WERI-Rb-1 (cell line): ENCODE measurements around the gene ATP8B3.

Experiments used
- DNase-seq: peaks from one replicate; pipeline ENCODE4 v3.0.0-alpha.2; 2020
- H3K27ac ChIP-seq: fragments of 250-450 bp; sonication (Bioruptor Pico); 2 replicates; pipeline ENCODE4 v1.5.1; 2020; ENCODE audit warnings: mild to moderate bottlenecking, moderate library complexity
- H3K27me3 ChIP-seq: fragments of 250-450 bp; sonication (Bioruptor Pico); 2 replicates; pipeline ENCODE4 v1.5.1; 2021; ENCODE audit warnings: mild to moderate bottlenecking, low read depth, moderate library complexity; ENCODE audit not compliant: insufficient read depth, severe bottlenecking
- H3K36me3 ChIP-seq: fragments of 250-450 bp; sonication (Bioruptor Pico); 2 replicates; pipeline ENCODE4 v1.5.1; 2020; ENCODE audit warnings: mild to moderate bottlenecking, moderate library complexity
- H3K4me3 ChIP-seq: 2 replicates; pipeline ENCODE4 v1.5.1; 2011; ENCODE audit warnings: low read depth, mild to moderate bottlenecking, control low read depth, low read length
- H3K9me3 ChIP-seq: fragments of 250-450 bp; sonication (Bioruptor Pico); 2 replicates; pipeline ENCODE4 v1.5.1; 2021; ENCODE audit warnings: mild to moderate bottlenecking, moderate library complexity; ENCODE audit not compliant: severe bottlenecking
- CTCF ChIP-seq: IDR thresholded peaks from 2 replicates; pipeline ENCODE4 v1.5.1; 2011; ENCODE audit warnings: low read depth, mild to moderate bottlenecking, control low read depth, inconsistent platforms, low read length

The ATP8B3 gene

GRCh38 chr19:1811942-1812425, at the start of gene ATP8B3:
Gene ATP8B3, minus strand, starts transcription at chr19:1812276. Its CDS starts 540 bp downstream, at chr19:1811736.
- no peak for TF ChIP-seq CTCF
- Histone ChIP-seq H3K36me3 (peaks cover 18% of the 10 kb centered on the region), H3K27me3 (no peaks in the 10 kb centered on the region), H3K9me3 (no peaks in the 10 kb centered on the region), H3K27ac (peak within 1 kb of the TSS; percentile 85), H3K4me3 (peak within 1 kb of the TSS; percentile 50)
- no peak for DNase-seq

GRCh38 chr19:1861599-1862031, 49.5 kb upstream of the ATP8B3 start:
- peak overlapping the region; percentile 74 for H3K4me3 ChIP-seq
- TF ChIP-seq CTCF: no peak
- H3K27me3 ChIP-seq: no peaks in the 10 kb centered on the region
- peak overlapping the region; percentile 20 for H3K27ac ChIP-seq
- no peak for DNase-seq
- no peaks in the 10 kb centered on the region for H3K36me3 ChIP-seq
- H3K9me3 ChIP-seq: peaks cover 2% of the 10 kb centered on the region

GRCh38 chr19:1860821-1861598, 48.9 kb upstream of the ATP8B3 start:
- DNase-seq: no peak
- H3K27ac ChIP-seq: peak overlapping the region; percentile 20
- H3K4me3 ChIP-seq: peak overlapping the region; percentile 74
- no peaks in the 10 kb centered on the region for H3K36me3 ChIP-seq
- no peaks in the 10 kb centered on the region for H3K27me3 ChIP-seq
- TF ChIP-seq CTCF: no peak
- peaks cover 2% of the 10 kb centered on the region for H3K9me3 ChIP-seq

- no peak for TF ChIP-seq CTCF
- DNase-seq: peak; percentile 67
- Histone ChIP-seq H3K27ac (peak overlapping the region; percentile 48), H3K27me3 (no peaks in the 10 kb centered on the region), H3K36me3 (no peaks in the 10 kb centered on the region), H3K4me3 (peak overlapping the region; percentile 17; the same call in 1 of the 2 replicates), H3K9me3 (no peaks in the 10 kb centered on the region)
Observed at GRCh38 chr19:1860042-1860775, 48.1 kb upstream of the ATP8B3 start.

- Histone ChIP-seq H3K4me3 (peak overlapping the region; percentile 20), H3K9me3 (no peaks in the 10 kb centered on the region), H3K27ac (peak overlapping the region; percentile 48), H3K27me3 (no peaks in the 10 kb centered on the region), H3K36me3 (peaks cover 2% of the 10 kb centered on the region)
- peak; percentile 87 for DNase-seq
- peak; percentile 50 for TF ChIP-seq CTCF
Observed at GRCh38 chr19:1859331-1859781, 47.3 kb upstream of the ATP8B3 start.
